ENCODE results near the gene TRABD2B.

DNA sequence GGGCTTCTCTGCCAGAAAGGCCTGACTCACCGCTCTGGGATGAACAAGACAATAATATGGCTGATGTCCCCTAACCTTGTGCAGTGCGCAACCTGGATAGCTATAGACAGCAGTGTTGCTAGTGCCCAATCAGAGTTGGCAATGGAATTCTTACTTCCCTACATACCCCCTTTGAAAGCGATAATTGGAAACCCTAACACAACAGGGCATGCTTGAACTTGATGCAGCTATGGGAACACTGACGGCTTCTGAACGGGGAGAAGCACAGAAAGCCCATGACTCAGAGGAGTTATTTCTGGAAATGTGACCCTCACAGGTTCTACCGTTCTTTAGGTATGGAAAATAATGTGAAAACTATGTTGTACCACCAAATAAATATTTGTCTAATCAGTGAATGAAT, 200.6 kb downstream of the TRABD2B start:
- TF ChIP-seq ZNF747 (tag by site-specific recombination; IDR thresholded peaks at IDR 0.05) = no peak
- no peak for TF ChIP-seq ZNF138 (tag by site-specific recombination; IDR thresholded peaks at IDR 0.05; ENCODE audit: borderline replicate concordance)
- TF ChIP-seq, protein P1, sequence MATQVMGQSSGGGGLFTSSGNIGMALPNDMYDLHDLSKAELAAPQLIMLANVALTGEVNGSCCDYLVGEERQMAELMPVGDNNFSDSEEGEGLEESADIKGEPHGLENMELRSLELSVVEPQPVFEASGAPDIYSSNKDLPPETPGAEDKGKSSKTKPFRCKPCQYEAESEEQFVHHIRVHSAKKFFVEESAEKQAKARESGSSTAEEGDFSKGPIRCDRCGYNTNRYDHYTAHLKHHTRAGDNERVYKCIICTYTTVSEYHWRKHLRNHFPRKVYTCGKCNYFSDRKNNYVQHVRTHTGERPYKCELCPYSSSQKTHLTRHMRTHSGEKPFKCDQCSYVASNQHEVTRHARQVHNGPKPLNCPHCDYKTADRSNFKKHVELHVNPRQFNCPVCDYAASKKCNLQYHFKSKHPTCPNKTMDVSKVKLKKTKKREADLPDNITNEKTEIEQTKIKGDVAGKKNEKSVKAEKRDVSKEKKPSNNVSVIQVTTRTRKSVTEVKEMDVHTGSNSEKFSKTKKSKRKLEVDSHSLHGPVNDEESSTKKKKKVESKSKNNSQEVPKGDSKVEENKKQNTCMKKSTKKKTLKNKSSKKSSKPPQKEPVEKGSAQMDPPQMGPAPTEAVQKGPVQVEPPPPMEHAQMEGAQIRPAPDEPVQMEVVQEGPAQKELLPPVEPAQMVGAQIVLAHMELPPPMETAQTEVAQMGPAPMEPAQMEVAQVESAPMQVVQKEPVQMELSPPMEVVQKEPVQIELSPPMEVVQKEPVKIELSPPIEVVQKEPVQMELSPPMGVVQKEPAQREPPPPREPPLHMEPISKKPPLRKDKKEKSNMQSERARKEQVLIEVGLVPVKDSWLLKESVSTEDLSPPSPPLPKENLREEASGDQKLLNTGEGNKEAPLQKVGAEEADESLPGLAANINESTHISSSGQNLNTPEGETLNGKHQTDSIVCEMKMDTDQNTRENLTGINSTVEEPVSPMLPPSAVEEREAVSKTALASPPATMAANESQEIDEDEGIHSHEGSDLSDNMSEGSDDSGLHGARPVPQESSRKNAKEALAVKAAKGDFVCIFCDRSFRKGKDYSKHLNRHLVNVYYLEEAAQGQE (tag by site-specific recombination; IDR thresholded peaks at IDR 0.05) = no peak
- no peak for TF ChIP-seq MYNN (tag by site-specific recombination; IDR thresholded peaks at IDR 0.05; ENCODE audit: borderline replicate concordance)
- TF ChIP-seq, protein P2, sequence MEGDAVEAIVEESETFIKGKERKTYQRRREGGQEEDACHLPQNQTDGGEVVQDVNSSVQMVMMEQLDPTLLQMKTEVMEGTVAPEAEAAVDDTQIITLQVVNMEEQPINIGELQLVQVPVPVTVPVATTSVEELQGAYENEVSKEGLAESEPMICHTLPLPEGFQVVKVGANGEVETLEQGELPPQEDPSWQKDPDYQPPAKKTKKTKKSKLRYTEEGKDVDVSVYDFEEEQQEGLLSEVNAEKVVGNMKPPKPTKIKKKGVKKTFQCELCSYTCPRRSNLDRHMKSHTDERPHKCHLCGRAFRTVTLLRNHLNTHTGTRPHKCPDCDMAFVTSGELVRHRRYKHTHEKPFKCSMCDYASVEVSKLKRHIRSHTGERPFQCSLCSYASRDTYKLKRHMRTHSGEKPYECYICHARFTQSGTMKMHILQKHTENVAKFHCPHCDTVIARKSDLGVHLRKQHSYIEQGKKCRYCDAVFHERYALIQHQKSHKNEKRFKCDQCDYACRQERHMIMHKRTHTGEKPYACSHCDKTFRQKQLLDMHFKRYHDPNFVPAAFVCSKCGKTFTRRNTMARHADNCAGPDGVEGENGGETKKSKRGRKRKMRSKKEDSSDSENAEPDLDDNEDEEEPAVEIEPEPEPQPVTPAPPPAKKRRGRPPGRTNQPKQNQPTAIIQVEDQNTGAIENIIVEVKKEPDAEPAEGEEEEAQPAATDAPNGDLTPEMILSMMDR (tag by site-specific recombination; IDR thresholded peaks at IDR 0.05) = no peak
- TF ChIP-seq, protein P3, sequence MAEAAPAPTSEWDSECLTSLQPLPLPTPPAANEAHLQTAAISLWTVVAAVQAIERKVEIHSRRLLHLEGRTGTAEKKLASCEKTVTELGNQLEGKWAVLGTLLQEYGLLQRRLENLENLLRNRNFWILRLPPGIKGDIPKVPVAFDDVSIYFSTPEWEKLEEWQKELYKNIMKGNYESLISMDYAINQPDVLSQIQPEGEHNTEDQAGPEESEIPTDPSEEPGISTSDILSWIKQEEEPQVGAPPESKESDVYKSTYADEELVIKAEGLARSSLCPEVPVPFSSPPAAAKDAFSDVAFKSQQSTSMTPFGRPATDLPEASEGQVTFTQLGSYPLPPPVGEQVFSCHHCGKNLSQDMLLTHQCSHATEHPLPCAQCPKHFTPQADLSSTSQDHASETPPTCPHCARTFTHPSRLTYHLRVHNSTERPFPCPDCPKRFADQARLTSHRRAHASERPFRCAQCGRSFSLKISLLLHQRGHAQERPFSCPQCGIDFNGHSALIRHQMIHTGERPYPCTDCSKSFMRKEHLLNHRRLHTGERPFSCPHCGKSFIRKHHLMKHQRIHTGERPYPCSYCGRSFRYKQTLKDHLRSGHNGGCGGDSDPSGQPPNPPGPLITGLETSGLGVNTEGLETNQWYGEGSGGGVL (tag by site-specific recombination; IDR thresholded peaks at IDR 0.05) = no peak
